NCI-H146 treated with DMSO at 0.1 percent for 48 hours (cell line): Measurements from ENCODE around the gene PRICKLE3.
A peak's percentile ranks its signal among the peaks of the same experiment; 100 is the strongest.
"Not testable (repeated sequence)": the region's sequence is repeated elsewhere in the genome, so short reads cannot be mapped to it uniquely, and the experiment has no call there.

ENCODE experiments used
- DNase-seq: peaks from one replicate; lab custom pipeline; 2025; ENCODE audit not compliant: unreplicated experiment; lab: John Stamatoyannopoulos, UW

PRICKLE3 gene

GRCh38 chrX:49184294-49185281, 1.6 kb downstream of the PRICKLE3 start:
- peak; percentile 76 for DNase-seq

GRCh38 chrX:49183701-49184281, 2.4 kb downstream of the PRICKLE3 start:
- no peak for DNase-seq

- no peak for DNase-seq
These were observed 6.8 kb downstream of the PRICKLE3 start for GRCh38 chrX:49179358-49179757.

- no peak for DNase-seq
These were observed 7.6 kb downstream of the PRICKLE3 start for GRCh38 chrX:49178537-49178936.

GRCh38 chrX:49177873-49178480, 8.2 kb downstream of the PRICKLE3 start:
- no peak for DNase-seq

GRCh38 chrX:49177338-49177833, 8.8 kb downstream of the PRICKLE3 start:
- DNase-seq, result no peak

GRCh38 chrX:49176421-49177326, 9.5 kb downstream of the PRICKLE3 start:
- DNase-seq, result no peak

- no peak for DNase-seq
These were observed 10.5 kb downstream of the PRICKLE3 start for GRCh38 chrX:49175435-49176274.

GRCh38 chrX:49174723-49175122, 11.4 kb downstream of the PRICKLE3 start:
- no peak for DNase-seq

GRCh38 chrX:49173544-49173943, 12.6 kb downstream of the PRICKLE3 start:
- DNase-seq, result not testable (repeated sequence)

GRCh38 chrX:49172280-49172780, 13.8 kb downstream of the PRICKLE3 start:
- DNase-seq, result no peak

GRCh38 chrX:49171752-49172279, 14.4 kb downstream of the PRICKLE3 start, which contains the start of gene PLP2:
PLP2 (plus strand) TSS chrX:49171898; CDS start chrX:49172001, 103 bp downstream.
- peak; percentile 9 for DNase-seq

GRCh38 chrX:49167740-49168108, 18.4 kb downstream of the PRICKLE3 start:
- no peak for DNase-seq

- peak; percentile 41 for DNase-seq
These were observed 19.0 kb downstream of the PRICKLE3 start for GRCh38 chrX:49166914-49167739.

GRCh38 chrX:49165901-49166881, 20.0 kb downstream of the PRICKLE3 start:
- DNase-seq, result peak; percentile 80

GRCh38 chrX:49164589-49165360, 21.4 kb downstream of the PRICKLE3 start:
- DNase-seq, result no peak
